ENCODE measurements around the gene CERS5.

- TF ChIP-seq CTCF (IDR thresholded peaks at IDR 0.05; ENCODE audit: low read length) (no peak), EZH2 (IDR thresholded peaks at IDR 0.05; ENCODE audit: borderline replicate concordance, low read length) (no peak)
Measured at GRCh38 chr12:50103767-50104321, 63.3 kb downstream of the CERS5 start, which contains the start of gene GPD1.

Measured in OCI-LY1 (cell line).